KMS-11 (cell line): ENCODE data around the gene UNC5B.

Source experiments
- H2AFZ ChIP-seq: fragments of 200-600 bp; sonication (generic); 2 replicates; pipeline ENCODE4 v1.6.1; 2016; ENCODE audit warnings: antibody characterized with exemption, mixed run types, low read depth
- H3K27ac ChIP-seq: fragments of 200-600 bp; sonication (generic); 2 replicates; pipeline ENCODE4 v1.6.1; 2016; ENCODE audit warnings: mild to moderate bottlenecking, mixed run types
- H3K27me3 ChIP-seq: fragments of 200-600 bp; sonication (generic); 2 replicates; pipeline ENCODE4 v1.6.1; 2017; ENCODE audit warnings: mild to moderate bottlenecking, low read depth, mixed run types, moderate library complexity; ENCODE audit not compliant: insufficient read depth
- H3K36me3 ChIP-seq: fragments of 200-600 bp; sonication (generic); 2 replicates; pipeline ENCODE4 v1.6.1; 2017; ENCODE audit warnings: mild to moderate bottlenecking, mixed run types; ENCODE audit not compliant: insufficient read depth
- H3K4me1 ChIP-seq: fragments of 200-600 bp; sonication (generic); 2 replicates; pipeline ENCODE4 v1.6.1; 2016; ENCODE audit warnings: mild to moderate bottlenecking, low read depth, mixed run types; ENCODE audit not compliant: poor library complexity, severe bottlenecking
- H3K4me2 ChIP-seq: fragments of 200-600 bp; sonication (generic); 2 replicates; pipeline ENCODE4 v1.7.0; 2016; ENCODE audit warnings: mild to moderate bottlenecking, mixed run types
- H3K4me3 ChIP-seq: fragments of 200-600 bp; sonication (generic); IDR thresholded peaks from 2 replicates; pipeline ENCODE4 v1.6.1; 2017; ENCODE audit warnings: low read depth, low read length, mixed read lengths; ENCODE audit not compliant: insufficient read depth
- H3K79me2 ChIP-seq: fragments of 200-600 bp; sonication (generic); 2 replicates; pipeline ENCODE4 v1.6.1; 2016; ENCODE audit warnings: low read depth, mixed run types; ENCODE audit not compliant: insufficient read depth
- H3K9ac ChIP-seq: fragments of 200-600 bp; sonication (generic); 2 replicates; pipeline ENCODE4 v1.6.1; 2016; ENCODE audit warnings: mild to moderate bottlenecking, mixed run types
- H4K20me1 ChIP-seq: fragments of 200-600 bp; sonication (generic); 2 replicates; pipeline ENCODE4 v1.6.1; 2016; ENCODE audit warnings: mild to moderate bottlenecking, mixed run types; ENCODE audit not compliant: insufficient read depth
- TF ChIP-seq, protein P1 (sequence below): fragments of 200-600 bp; sonication (generic); conservative IDR thresholded peaks from 2 replicates; pipeline ENCODE4 v1.6.1; 2017; ENCODE audit warnings: low read depth, mild to moderate bottlenecking, antibody characterized with exemption, low read length, moderate library complexity, mixed read lengths

The UNC5B gene

DNA sequence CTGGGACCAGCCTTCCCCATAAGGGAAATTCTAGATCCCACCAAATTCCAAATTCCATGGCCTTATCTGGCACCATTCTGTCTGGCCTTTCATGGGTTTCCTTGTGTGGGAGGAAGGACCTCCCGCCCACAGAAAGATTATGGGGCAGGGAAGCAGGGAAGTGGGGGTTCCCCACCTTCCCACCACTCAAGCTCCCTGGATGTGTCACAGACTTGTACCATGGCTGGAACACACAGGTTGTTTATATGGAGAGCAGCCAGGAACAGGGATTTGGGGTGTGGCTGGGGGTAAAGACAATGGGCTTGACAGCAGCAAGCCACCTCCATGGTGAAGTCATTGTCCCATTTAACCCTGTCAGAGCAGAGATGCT, 18.3 kb downstream of the UNC5B start:
- Histone ChIP-seq H3K36me3 (no peaks in the 10 kb centered on the region), H3K4me2 (no peak overlapping the region), H3K27ac (no peak overlapping the region), H3K79me2 (no peaks in the 10 kb centered on the region), H3K9ac (no peak overlapping the region), H3K4me3 (no peak overlapping the region), H4K20me1 (no peaks in the 10 kb centered on the region), H2AFZ (no peak overlapping the region), H3K27me3 (peaks cover 14% of the 10 kb centered on the region; the same call in 1 of the 2 replicates), H3K4me1 (no peaks in the 10 kb centered on the region)
- TF ChIP-seq, protein P1, sequence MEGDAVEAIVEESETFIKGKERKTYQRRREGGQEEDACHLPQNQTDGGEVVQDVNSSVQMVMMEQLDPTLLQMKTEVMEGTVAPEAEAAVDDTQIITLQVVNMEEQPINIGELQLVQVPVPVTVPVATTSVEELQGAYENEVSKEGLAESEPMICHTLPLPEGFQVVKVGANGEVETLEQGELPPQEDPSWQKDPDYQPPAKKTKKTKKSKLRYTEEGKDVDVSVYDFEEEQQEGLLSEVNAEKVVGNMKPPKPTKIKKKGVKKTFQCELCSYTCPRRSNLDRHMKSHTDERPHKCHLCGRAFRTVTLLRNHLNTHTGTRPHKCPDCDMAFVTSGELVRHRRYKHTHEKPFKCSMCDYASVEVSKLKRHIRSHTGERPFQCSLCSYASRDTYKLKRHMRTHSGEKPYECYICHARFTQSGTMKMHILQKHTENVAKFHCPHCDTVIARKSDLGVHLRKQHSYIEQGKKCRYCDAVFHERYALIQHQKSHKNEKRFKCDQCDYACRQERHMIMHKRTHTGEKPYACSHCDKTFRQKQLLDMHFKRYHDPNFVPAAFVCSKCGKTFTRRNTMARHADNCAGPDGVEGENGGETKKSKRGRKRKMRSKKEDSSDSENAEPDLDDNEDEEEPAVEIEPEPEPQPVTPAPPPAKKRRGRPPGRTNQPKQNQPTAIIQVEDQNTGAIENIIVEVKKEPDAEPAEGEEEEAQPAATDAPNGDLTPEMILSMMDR, result no peak

DNA sequence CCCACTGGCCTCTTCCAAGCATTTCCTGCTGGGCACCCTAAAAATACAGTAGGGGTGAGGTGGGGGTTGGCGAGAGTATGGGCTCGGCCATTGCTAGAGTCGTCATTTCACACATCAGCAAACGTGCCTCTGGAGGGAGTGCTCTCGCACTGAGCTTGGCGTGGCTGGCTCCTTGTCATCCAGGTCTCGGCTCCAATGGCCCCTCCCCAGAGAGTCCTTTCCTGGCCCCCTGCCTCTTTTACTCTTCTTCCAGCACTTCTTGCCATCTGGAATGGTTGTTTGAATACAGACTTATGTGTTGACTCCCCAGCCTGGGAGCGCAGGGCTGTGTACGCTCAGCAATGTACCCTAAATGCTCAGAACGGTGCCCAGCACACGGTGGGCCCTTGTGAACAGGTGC, 18.8 kb downstream of the UNC5B start:
- H4K20me1 ChIP-seq, result no peaks in the 10 kb centered on the region
- TF ChIP-seq, protein P1, result no peak
- H3K4me2 ChIP-seq, result no peak overlapping the region

DNA sequence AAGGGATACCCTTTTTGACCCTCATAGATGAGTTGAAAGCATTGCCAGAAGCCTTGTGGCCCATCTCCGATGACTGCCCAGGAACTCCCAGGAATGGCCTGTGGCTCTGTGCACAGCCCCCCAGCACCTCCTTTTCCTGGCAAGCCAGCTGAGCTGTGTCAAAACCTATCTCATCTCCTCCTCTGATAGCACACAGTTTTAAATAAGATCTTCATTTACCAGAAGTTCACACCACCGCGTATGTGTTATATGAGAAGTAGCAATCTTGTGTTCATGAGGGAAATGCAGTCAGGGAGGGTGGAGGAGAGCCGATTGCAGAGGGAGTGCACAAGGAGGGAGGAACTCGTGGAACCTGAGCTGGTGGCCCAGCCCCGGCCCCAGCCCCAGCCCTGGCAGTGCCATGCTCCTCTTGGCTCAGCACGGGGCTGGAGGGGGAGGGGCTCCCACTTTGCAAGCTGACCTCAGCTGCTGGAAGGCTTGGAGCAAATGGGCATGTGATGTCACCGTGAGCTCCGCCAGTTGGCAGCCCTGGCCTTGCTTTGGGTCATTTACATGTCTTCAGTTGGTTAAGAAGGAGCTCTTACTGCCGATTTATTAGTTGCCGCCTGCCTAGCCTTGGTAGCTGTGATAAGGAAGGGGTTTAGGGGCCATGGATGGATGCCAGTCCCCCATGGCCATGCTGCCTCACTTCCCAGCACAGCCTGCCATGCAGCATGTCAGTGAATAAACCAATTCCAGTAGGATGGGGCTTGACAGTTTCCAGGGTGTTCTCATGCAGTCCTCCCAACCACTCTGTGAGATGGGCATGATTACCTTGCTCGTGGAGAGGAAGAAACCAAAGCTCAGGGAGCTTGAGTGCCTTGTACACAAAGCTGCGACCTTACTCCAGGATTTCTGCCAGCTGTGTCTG, 20.0 kb downstream of the UNC5B start:
- no peaks in the 10 kb centered on the region for H3K36me3 ChIP-seq
- TF ChIP-seq, protein P1, result no peak
- H3K27ac ChIP-seq, result no peak overlapping the region
- no peaks in the 10 kb centered on the region for H4K20me1 ChIP-seq
- H3K9ac ChIP-seq, result no peak overlapping the region
- no peak overlapping the region for H2AFZ ChIP-seq
- H3K27me3 ChIP-seq, result peaks cover 14% of the 10 kb centered on the region; the same call in 1 of the 2 replicates
- no peaks in the 10 kb centered on the region for H3K4me1 ChIP-seq
- no peak overlapping the region for H3K4me3 ChIP-seq
- H3K79me2 ChIP-seq, result no peaks in the 10 kb centered on the region
- H3K4me2 ChIP-seq, result no peak overlapping the region

More for the DNA sequence above, 18.8 kb downstream of the UNC5B start:
- H3K27ac ChIP-seq, result no peak overlapping the region
- H2AFZ ChIP-seq, result no peak overlapping the region
- H3K9ac ChIP-seq, result no peak overlapping the region
- H3K36me3 ChIP-seq, result no peaks in the 10 kb centered on the region
- H3K4me1 ChIP-seq, result no peaks in the 10 kb centered on the region
- H3K27me3 ChIP-seq, result peaks cover 14% of the 10 kb centered on the region; the same call in 1 of the 2 replicates
- H3K4me3 ChIP-seq, result no peak overlapping the region
- no peaks in the 10 kb centered on the region for H3K79me2 ChIP-seq

- H3K27me3 ChIP-seq, result peaks cover 11% of the 10 kb centered on the region; the same call in 1 of the 2 replicates
- no peaks in the 10 kb centered on the region for H3K4me1 ChIP-seq
- no peaks in the 10 kb centered on the region for H3K36me3 ChIP-seq
- TF ChIP-seq, protein P1, result no peak
- no peaks in the 10 kb centered on the region for H4K20me1 ChIP-seq
- H3K4me3 ChIP-seq, result no peak overlapping the region
- H3K4me2 ChIP-seq, result no peak overlapping the region
- H3K79me2 ChIP-seq, result no peaks in the 10 kb centered on the region
- H3K9ac ChIP-seq, result no peak overlapping the region
- no peak overlapping the region for H3K27ac ChIP-seq
- no peak overlapping the region for H2AFZ ChIP-seq
Measured at GRCh38 chr10:71233482-71233892, 21.1 kb downstream of the UNC5B start.
